HG02763 (cell line): Measurements from ENCODE around the gene ACAP3.

Experiments
- ATAC-seq: cut with Tn5 transposase; IDR thresholded peaks from one replicate; pipeline ENCODE4 v1.9.1; 2021; ENCODE audit warnings: mild to moderate bottlenecking, moderate library complexity; ENCODE audit not compliant: unreplicated experiment

The ACAP3 gene, protein sequence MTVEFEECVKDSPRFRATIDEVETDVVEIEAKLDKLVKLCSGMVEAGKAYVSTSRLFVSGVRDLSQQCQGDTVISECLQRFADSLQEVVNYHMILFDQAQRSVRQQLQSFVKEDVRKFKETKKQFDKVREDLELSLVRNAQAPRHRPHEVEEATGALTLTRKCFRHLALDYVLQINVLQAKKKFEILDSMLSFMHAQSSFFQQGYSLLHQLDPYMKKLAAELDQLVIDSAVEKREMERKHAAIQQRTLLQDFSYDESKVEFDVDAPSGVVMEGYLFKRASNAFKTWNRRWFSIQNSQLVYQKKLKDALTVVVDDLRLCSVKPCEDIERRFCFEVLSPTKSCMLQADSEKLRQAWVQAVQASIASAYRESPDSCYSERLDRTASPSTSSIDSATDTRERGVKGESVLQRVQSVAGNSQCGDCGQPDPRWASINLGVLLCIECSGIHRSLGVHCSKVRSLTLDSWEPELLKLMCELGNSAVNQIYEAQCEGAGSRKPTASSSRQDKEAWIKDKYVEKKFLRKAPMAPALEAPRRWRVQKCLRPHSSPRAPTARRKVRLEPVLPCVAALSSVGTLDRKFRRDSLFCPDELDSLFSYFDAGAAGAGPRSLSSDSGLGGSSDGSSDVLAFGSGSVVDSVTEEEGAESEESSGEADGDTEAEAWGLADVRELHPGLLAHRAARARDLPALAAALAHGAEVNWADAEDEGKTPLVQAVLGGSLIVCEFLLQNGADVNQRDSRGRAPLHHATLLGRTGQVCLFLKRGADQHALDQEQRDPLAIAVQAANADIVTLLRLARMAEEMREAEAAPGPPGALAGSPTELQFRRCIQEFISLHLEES

GRCh38 chr1:1307923-1308755, at the start of gene ACAP3, which contains the start of gene PUSL1:
TSS of gene ACAP3 (minus strand) at chr1:1307930. CDS start at chr1:1307815, 115 bp downstream.
TSS of gene PUSL1 (plus strand) at chr1:1308597. CDS start at chr1:1308644, 47 bp downstream.
- ATAC-seq, result peak; percentile 56

- ATAC-seq, result no peak
Measured at GRCh38 chr1:1356796-1357401, 49.2 kb upstream of the ACAP3 start.

DNA sequence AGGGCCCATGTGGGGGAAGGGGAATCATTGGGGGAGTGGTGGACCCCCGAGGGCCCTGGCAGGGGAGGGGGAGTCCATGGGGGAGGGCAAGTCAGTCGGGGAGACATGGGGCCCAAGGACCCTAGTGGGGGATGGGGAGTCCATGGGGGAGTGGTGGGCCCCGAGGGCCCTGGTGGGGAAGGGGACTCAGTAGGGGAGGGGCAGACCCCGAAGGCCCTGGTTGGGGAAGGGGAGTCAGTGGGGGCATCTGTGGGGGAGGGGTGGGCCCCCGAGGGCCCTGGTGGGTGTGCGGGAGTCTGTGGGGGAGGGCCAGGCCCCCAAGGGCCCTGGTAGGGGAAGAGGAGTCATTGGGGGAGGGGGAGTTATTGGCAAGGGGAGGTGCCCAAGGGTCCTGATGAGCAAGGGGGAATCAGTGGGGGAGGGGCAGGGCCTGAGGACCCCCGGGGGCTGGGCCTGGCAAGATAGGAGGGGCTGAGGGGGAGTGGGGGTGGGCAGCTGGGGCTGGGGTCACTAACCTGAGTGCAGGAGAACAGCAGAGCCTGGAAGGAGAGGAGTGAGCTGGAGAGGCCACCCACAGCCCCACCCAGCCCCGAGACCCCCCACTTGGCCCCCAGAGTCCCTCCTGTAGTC, 48.6 kb upstream of the ACAP3 start:
- ATAC-seq, result no peak

GRCh38 chr1:1355416-1355815, 47.7 kb upstream of the ACAP3 start:
- no peak for ATAC-seq

GRCh38 chr1:1354271-1355247, 46.8 kb upstream of the ACAP3 start:
- ATAC-seq, result no peak

- ATAC-seq, result no peak
Measured at GRCh38 chr1:1353389-1354151, 45.8 kb upstream of the ACAP3 start.

- ATAC-seq, result no peak
Measured at GRCh38 chr1:1352786-1353388, 45.2 kb upstream of the ACAP3 start.

DNA sequence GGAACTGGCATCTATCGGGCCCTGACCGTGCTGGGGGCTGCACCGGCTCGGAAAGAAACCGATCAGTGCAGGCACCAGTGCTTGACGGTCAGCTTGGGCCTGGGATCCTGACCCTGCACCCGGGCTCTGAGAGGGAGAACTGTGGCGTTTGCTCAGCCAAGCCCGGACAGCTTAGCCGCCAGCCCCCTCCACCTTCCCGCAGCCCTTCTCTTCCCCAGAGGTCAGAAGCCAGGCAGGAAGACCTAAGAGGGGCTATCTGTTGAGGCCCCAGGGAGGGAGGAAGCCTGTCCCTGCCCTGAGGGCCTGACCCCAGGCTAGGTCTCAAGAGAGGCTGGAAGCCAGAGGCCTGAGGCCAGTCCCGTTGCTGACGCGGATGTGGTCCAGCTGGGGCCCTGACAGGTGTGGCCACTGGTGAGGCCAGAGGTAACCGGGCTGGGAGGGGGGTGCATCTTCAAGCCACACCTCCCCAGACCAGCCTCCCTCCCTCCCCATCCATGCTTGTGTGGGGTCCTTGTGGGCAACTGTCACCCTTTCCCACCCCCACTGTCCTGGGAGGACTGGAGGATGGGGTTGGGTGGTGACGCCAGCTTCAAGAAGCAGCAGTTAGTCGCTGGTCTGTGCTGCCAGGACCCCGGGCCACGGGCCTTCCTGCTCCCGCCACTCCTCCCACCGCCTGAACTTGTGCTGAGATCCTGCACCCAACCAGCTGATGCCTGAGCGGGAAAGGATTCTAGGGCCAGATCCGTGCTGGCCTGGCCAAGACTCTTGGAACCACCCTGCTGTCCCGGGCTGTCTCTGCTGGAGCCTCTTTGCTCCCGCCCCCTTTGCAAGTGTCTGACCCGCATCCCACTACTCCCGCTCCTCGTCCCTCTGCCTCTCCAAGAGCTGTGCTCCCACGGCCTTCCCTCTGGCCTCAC, 44.0 kb upstream of the ACAP3 start:
- no peak for ATAC-seq

- peak; percentile 63 for ATAC-seq
Measured at GRCh38 chr1:1349256-1350012, 41.7 kb upstream of the ACAP3 start, which contains the start of gene DVL1. TSS of gene DVL1 (minus strand) at chr1:1349418. CDS start at chr1:1349065, 353 bp downstream.

GRCh38 chr1:1348420-1349255, 40.9 kb upstream of the ACAP3 start:
- ATAC-seq, result peak; percentile 32

DNA sequence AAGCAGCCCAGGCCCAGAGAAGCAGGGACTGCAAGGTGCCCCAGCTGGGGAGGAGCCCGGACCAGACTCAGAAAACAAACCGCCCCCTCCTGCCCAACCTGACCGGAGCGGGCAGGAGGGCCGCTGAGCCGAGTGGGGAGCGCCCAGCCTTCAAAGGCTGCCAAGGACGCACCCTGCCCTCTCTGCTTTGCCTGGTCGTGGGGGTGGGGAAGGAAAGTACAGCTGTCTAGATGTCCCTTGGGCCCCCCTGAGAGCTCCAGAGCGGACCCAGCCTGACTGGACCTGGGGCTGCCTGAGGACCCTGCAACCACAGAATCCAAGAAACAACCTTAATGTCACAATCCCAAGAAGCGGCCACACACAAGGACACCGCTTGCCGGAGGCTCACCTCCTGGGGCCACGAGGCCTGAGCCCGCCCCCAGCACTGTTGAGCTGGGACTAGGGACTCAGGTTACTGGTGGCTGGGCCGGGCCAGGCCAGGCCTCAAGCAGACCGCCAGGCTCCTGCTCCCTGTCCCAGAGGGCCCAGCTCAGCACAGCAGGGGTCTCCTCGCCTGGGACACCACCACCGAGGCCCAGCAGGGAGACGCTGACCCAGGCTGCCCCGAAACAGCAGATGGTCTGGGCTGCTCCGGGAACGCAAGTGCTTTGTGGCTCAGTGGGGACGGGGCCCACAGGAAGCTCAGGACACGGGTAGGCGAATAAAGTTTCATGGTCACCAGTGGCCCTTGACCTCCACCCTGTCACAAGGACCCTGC, 40.1 kb upstream of the ACAP3 start:
- no peak for ATAC-seq

GRCh38 chr1:1347026-1347595, 39.4 kb upstream of the ACAP3 start:
- no peak for ATAC-seq

DNA sequence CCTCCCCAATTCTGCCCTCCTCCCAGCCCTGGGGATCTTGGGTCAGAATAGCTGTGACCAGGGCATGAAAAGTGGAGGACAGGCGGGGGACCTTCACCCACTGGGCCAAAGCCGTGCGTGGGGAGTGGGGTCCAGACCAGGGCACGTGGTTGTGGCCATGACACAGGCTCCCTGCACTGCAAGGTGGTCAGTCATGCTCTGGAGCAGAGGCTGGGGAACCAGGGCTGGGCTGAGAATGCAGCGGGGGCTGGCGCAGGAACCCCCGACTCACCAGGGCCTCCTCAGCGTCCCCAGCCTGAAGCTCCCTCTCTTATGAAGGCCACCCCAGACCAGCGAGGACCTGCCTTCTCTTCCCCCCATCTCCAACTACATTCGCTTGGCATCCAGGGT, 38.8 kb upstream of the ACAP3 start:
- ATAC-seq, result no peak
